ENCODE measurements around the gene MAST1. TPM values are rescaled to one million over a fixed set of nuclear protein-coding genes. Genes with fewer than 3 reads are reported as not detected.

Gene MAST1
- total RNA-seq, 1 donor from 2014 or later = 5.3 TPM

GRCh38 chr19:12884926-12885748 is 46.8 kb downstream of the MAST1 start:
- H3K36me3 Mint-ChIP-seq (ENCODE audit: insufficient read depth) = no peaks in the 10 kb centered on the region
- peak overlapping the region; percentile 80 for H3K4me3 Mint-ChIP-seq (ENCODE audit: low read depth)
- TF ChIP-seq CTCF (IDR thresholded peaks at IDR 0.05; ENCODE audit: unreplicated experiment) = peak; percentile 72
- H3K9me3 Mint-ChIP-seq (ENCODE audit: low read depth) = no peaks in the 10 kb centered on the region
- DNase-seq (ENCODE audit: low spot score, unreplicated experiment) = peak; percentile 79
- peaks cover 12% of the 10 kb centered on the region for H3K27me3 Mint-ChIP-seq
- peak overlapping the region; percentile 85 for H3K27ac Mint-ChIP-seq
- H3K4me1 Mint-ChIP-seq (ENCODE audit: low read depth) = peaks cover 10% of the 10 kb centered on the region

GRCh38 chr19:12885749-12886650 is 47.7 kb downstream of the MAST1 start:
- Mint-ChIP-seq H3K4me3 (ENCODE audit: low read depth) (peak overlapping the region; percentile 69), H3K27me3 (peaks cover 12% of the 10 kb centered on the region), H3K36me3 (ENCODE audit: insufficient read depth) (no peaks in the 10 kb centered on the region), H3K27ac (no peak overlapping the region), H3K9me3 (ENCODE audit: low read depth) (no peaks in the 10 kb centered on the region), H3K4me1 (ENCODE audit: low read depth) (peaks cover 9% of the 10 kb centered on the region)
- no peak for TF ChIP-seq CTCF (IDR thresholded peaks at IDR 0.05; ENCODE audit: unreplicated experiment)
- no peak for DNase-seq (ENCODE audit: low spot score, unreplicated experiment)

GRCh38 chr19:12886651-12886968 is 48.3 kb downstream of the MAST1 start:
- H3K27ac Mint-ChIP-seq = no peak overlapping the region
- H3K9me3 Mint-ChIP-seq (ENCODE audit: low read depth) = no peaks in the 10 kb centered on the region
- H3K4me3 Mint-ChIP-seq (ENCODE audit: low read depth) = peak overlapping the region; percentile 69
- no peak for TF ChIP-seq CTCF (IDR thresholded peaks at IDR 0.05; ENCODE audit: unreplicated experiment)
- H3K4me1 Mint-ChIP-seq (ENCODE audit: low read depth) = peaks cover 14% of the 10 kb centered on the region
- H3K27me3 Mint-ChIP-seq = peaks cover 12% of the 10 kb centered on the region
- no peaks in the 10 kb centered on the region for H3K36me3 Mint-ChIP-seq (ENCODE audit: insufficient read depth)
- no peak for DNase-seq (ENCODE audit: low spot score, unreplicated experiment)

GRCh38 chr19:12886969-12887747 is 48.8 kb downstream of the MAST1 start, which contains the start of gene KLF1:
Gene KLF1 (minus strand): TSS chr19:12887201. CDS start chr19:12887140, 61 bp downstream.
- DNase-seq (ENCODE audit: low spot score, unreplicated experiment) = no peak
- Mint-ChIP-seq H3K27me3 (peaks cover 12% of the 10 kb centered on the region), H3K36me3 (ENCODE audit: insufficient read depth) (no peaks in the 10 kb centered on the region)

More at GRCh38 chr19:12886969-12887747, 48.8 kb downstream of the MAST1 start, which contains the start of gene KLF1:
- Mint-ChIP-seq H3K4me3 (ENCODE audit: low read depth) (peak within 1 kb of the TSS; percentile 69), H3K9me3 (ENCODE audit: low read depth) (no peaks in the 10 kb centered on the region), H3K27ac (no peak within 1 kb of the TSS), H3K4me1 (ENCODE audit: low read depth) (peaks cover 17% of the 10 kb centered on the region)
- no peak for TF ChIP-seq CTCF (IDR thresholded peaks at IDR 0.05; ENCODE audit: unreplicated experiment)

Data from progenitor cell of endocrine pancreas (in vitro differentiated cells).